PC-3 (cell line): ENCODE measurements around the gene WDFY1. TPM values are rescaled to one million over a fixed set of nuclear protein-coding genes. Genes with fewer than 3 reads are reported as not detected.

ENCODE experiments used
- ATAC-seq: fragments of 200-7000 bp; cut with Tn5 transposase; 2 replicates; pipeline ENCODE4 v1.9.1; 2020; ENCODE audit warnings: mild to moderate bottlenecking, moderate library complexity
- BruUV-seq: library from RNA; stranded (reverse); fragments of 400-500 nt; replicated peaks from 2 replicates; lab custom pipeline; 2021; lab: Mats Ljungman, UMichigan
- CTCF ChIA-PET: fragments of 300-600 bp; sonication (Branson Sonifier 250); formaldehyde crosslinking; loops from one replicate; lab custom pipeline; 2022; ENCODE audit warnings: antibody characterized with exemption; lab: Charles Lee
- POLR2A ChIA-PET: fragments of 300-600 bp; sonication (Branson Sonifier 250); formaldehyde crosslinking; loops from one replicate; lab custom pipeline; 2022; ENCODE audit warnings: antibody characterized with exemption; ENCODE audit not compliant: unreplicated experiment; lab: Charles Lee
- DNase-seq: peaks from one replicate; pipeline ENCODE4 v3.0.0-alpha.2; 2015
- H2AFZ ChIP-seq: fragments of 300-600 bp; sonication (generic); 2 replicates; pipeline ENCODE4 v1.6.0; 2016; ENCODE audit warnings: antibody characterized with exemption, low read length
- H3F3A ChIP-seq: fragments of 300-600 bp; sonication (generic); one replicate; pipeline ENCODE4 v1.6.0; 2017; ENCODE audit warnings: antibody characterized with exemption, low read length, control low read depth, mild to moderate bottlenecking; ENCODE audit not compliant: unreplicated experiment
- H3K27ac ChIP-seq: fragments of 300-600 bp; sonication (generic); 2 replicates; pipeline ENCODE4 v1.5.1; 2016; ENCODE audit warnings: mild to moderate bottlenecking, low read length
- H3K27me3 ChIP-seq: fragments of 300-600 bp; sonication (generic); 2 replicates; pipeline ENCODE4 v1.6.1; 2016; ENCODE audit warnings: low read length, mixed read lengths
- H3K36me3 ChIP-seq: fragments of 300-600 bp; sonication (generic); 2 replicates; pipeline ENCODE4 v1.6.1; 2016; ENCODE audit warnings: low read depth, mixed run types, low read length, mixed read lengths
- H3K4me1 ChIP-seq: fragments of 300-600 bp; sonication (generic); 2 replicates; pipeline ENCODE4 v1.5.1; 2016; ENCODE audit warnings: low read length; ENCODE audit not compliant: insufficient read depth
- H3K4me2 ChIP-seq: fragments of 300-600 bp; sonication (generic); 2 replicates; pipeline ENCODE4 v1.6.0; 2016; ENCODE audit warnings: low read length
- H3K4me3 ChIP-seq: fragments of 300-600 bp; sonication (generic); 2 replicates; pipeline ENCODE4 v1.5.1; 2016; ENCODE audit warnings: mild to moderate bottlenecking, low read length, mixed read lengths
- H3K79me2 ChIP-seq: fragments of 300-600 bp; sonication (generic); 2 replicates; pipeline ENCODE4 v1.6.1; 2017; ENCODE audit warnings: low read length, mixed read lengths
- H3K9ac ChIP-seq: fragments of 300-600 bp; sonication (generic); 2 replicates; pipeline ENCODE4 v1.6.0; 2016; ENCODE audit warnings: mild to moderate bottlenecking, low read length
- H3K9me2 ChIP-seq: fragments of 300-600 bp; sonication (generic); replicated peaks from 2 replicates; pipeline ENCODE4 v1.6.1; 2016; ENCODE audit warnings: mixed run types, low read length, mixed read lengths
- H3K9me3 ChIP-seq: fragments of 300-600 bp; sonication (generic); 2 replicates; pipeline ENCODE4 v1.6.1; 2016; ENCODE audit warnings: low read length, mixed read lengths
- H4K20me1 ChIP-seq: fragments of 300-600 bp; sonication (generic); 2 replicates; pipeline ENCODE4 v1.6.1; 2016; ENCODE audit warnings: low read length, mixed read lengths
- CTCF ChIP-seq: fragments of 300-600 bp; sonication (generic); conservative IDR thresholded peaks from 2 replicates; pipeline ENCODE4 v1.5.1; 2017; ENCODE audit warnings: antibody characterized with exemption, low read depth, mild to moderate bottlenecking, low read length
- EZH2 ChIP-seq: fragments of 300-600 bp; sonication (generic); IDR thresholded peaks from one replicate; pipeline ENCODE4 v1.6.1; 2017; ENCODE audit warnings: antibody characterized with exemption, mild to moderate bottlenecking, low read length; ENCODE audit not compliant: unreplicated experiment
- EZH2phosphoT487 ChIP-seq: fragments of 300-600 bp; sonication (generic); IDR thresholded peaks from 2 replicates; pipeline ENCODE4 v1.6.1; 2018; ENCODE audit warnings: mild to moderate bottlenecking, antibody characterized with exemption, low read length, borderline replicate concordance
- intact Hi-C: fragments of 100-400 bp; cut with micrococcal nuclease; formaldehyde crosslinking; loops from 2 replicates; pipeline ENCODE4 v1.9.0; 2023
- total RNA-seq: library from RNA; depleted of rRNA; stranded (reverse); fragments of >200 nt; gene quantifications from 2 replicates; pipeline ENCODE4 v1.2.3, GENCODE V29; 2014

Gene WDFY1
- total RNA-seq, 1 experiment from 2014 or later = 47.7 TPM

- Histone ChIP-seq H3K36me3 (peaks cover 18% of the 10 kb centered on the region), H3K9me2 (no peaks in the 10 kb centered on the region), H3F3A (no peaks in the 10 kb centered on the region), H3K27ac (peak overlapping the region; percentile 81), H2AFZ (no peak overlapping the region), H3K4me3 (no peak overlapping the region), H3K79me2 (no peaks in the 10 kb centered on the region), H3K27me3 (no peaks in the 10 kb centered on the region), H4K20me1 (no peaks in the 10 kb centered on the region), H3K4me2 (peak overlapping the region; percentile 48), H3K4me1 (peaks cover 45% of the 10 kb centered on the region), H3K9ac (0 out of 2 replicates have a peak overlapping the region, but pooled peaks have one; percentile 15), H3K9me3 (no peaks in the 10 kb centered on the region)
- TF ChIP-seq EZH2phosphoT487 = no peak
- no peak for TF ChIP-seq CTCF
- no peak for TF ChIP-seq EZH2
- CTCF ChIA-PET = interaction anchor here (0.7 kb wide), 1 partner anchor 55 kb away, joined by 3 read pairs; no protein-coding TSS in a partner anchor
- ATAC-seq = peak; percentile 95
- no TSS peak for BruUV-seq
- DNase-seq = peak; percentile 92
- intact Hi-C loops = loop anchor here (1.0 kb wide), 1 partner anchor 8 kb away; no protein-coding TSS in a partner anchor
- POLR2A ChIA-PET = no interaction called here
Measured at GRCh38 chr2:223853425-223853837, 91.7 kb downstream of the WDFY1 start.

- Histone ChIP-seq H3K4me1 (peaks cover 45% of the 10 kb centered on the region), H3K9ac (no peak overlapping the region; the same call in 1 of the 2 replicates), H3K4me3 (no peak overlapping the region), H3K36me3 (peaks cover 20% of the 10 kb centered on the region), H3K4me2 (0 out of 2 replicates have a peak overlapping the region, but pooled peaks have one; percentile 48), H3K9me3 (no peaks in the 10 kb centered on the region), H3K9me2 (no peaks in the 10 kb centered on the region), H3F3A (no peaks in the 10 kb centered on the region), H3K27ac (peak overlapping the region; percentile 81), H3K79me2 (no peaks in the 10 kb centered on the region), H2AFZ (no peak overlapping the region), H4K20me1 (no peaks in the 10 kb centered on the region), H3K27me3 (no peaks in the 10 kb centered on the region)
- CTCF ChIA-PET = no interaction called here
- no peak for DNase-seq
- no peak for TF ChIP-seq EZH2phosphoT487
- TF ChIP-seq CTCF = no peak
- TF ChIP-seq EZH2 = no peak
- ATAC-seq = no peak
- intact Hi-C loops = no loop called here
- BruUV-seq = no TSS peak
- POLR2A ChIA-PET = no interaction called here
Measured at GRCh38 chr2:223852281-223852795, 92.8 kb downstream of the WDFY1 start.

- H3K9ac ChIP-seq = no peak overlapping the region
- no peak overlapping the region for H3K4me3 ChIP-seq
- no peaks in the 10 kb centered on the region for H3K9me3 ChIP-seq
- no peaks in the 10 kb centered on the region for H3F3A ChIP-seq
- H4K20me1 ChIP-seq = no peaks in the 10 kb centered on the region
- no peaks in the 10 kb centered on the region for H3K9me2 ChIP-seq
- H3K36me3 ChIP-seq = peaks cover 19% of the 10 kb centered on the region
- BruUV-seq = no TSS peak
- peaks cover 2% of the 10 kb centered on the region for H3K4me1 ChIP-seq
- ATAC-seq (no peak), DNase-seq (no peak)
- ChIA-PET POLR2A (no interaction called here), CTCF (no interaction called here)
- TF ChIP-seq CTCF = no peak
- TF ChIP-seq EZH2phosphoT487 = no peak
- no peak for TF ChIP-seq EZH2
- no peaks in the 10 kb centered on the region for H3K27me3 ChIP-seq
- intact Hi-C loops = no loop called here
- no peaks in the 10 kb centered on the region for H3K79me2 ChIP-seq
- H3K27ac ChIP-seq = no peak overlapping the region
- no peak overlapping the region for H3K4me2 ChIP-seq
- H2AFZ ChIP-seq = no peak overlapping the region
Measured at GRCh38 chr2:223847410-223847809, 97.7 kb downstream of the WDFY1 start.
